Adrenal gland (tissue), 12 donors: Measurements from ENCODE around the gene GRIA1. TPM values are rescaled to one million over a fixed set of nuclear protein-coding genes. Genes with fewer than 3 reads are reported as not detected.
"Not testable (repeated sequence)": the region's sequence is repeated elsewhere in the genome, so short reads cannot be mapped to it uniquely, and the experiment has no call there.

Source experiments
- DNase-seq, 7 donors: peaks; one replicate each; pipeline ENCODE4 v3.0.0-alpha.2; 2019 to 2020
- H3K27ac ChIP-seq, 5 donors: fragments of 200-600 bp; sonication (generic) in 4 of 5; 1 replicate in 3 of 5; 2 replicates in 2 of 5; pipeline versions ENCODE4 v1.5.1 to v1.8.0; 2016 to 2020; ENCODE audit warnings: mild to moderate bottlenecking in 1 of 5
- H3K27me3 ChIP-seq: fragments of 200-600 bp; 2 replicates; pipeline ENCODE4 v1.8.0; 2021
- H3K36me3 ChIP-seq, 2 donors: fragments of 200-600 bp; replicated peaks in 1 of 2; 1 replicate in 1 of 2; 2 replicates in 1 of 2; pipeline versions ENCODE4 v1.5.1 to v1.8.0; 2018 to 2022
- H3K4me1 ChIP-seq, 2 donors: fragments of 200-600 bp; replicated peaks in 1 of 2; 1 replicate in 1 of 2; 2 replicates in 1 of 2; pipeline versions ENCODE4 v1.5.1 to v1.8.0; 2018 to 2021
- H3K4me3 ChIP-seq, 4 donors: fragments of 200-600 bp; sonication (generic) in 3 of 4; one replicate each; pipeline ENCODE4 v1.5.1; 2016 to 2018
- H3K9me3 ChIP-seq, 3 donors: fragments of 200-600 bp; sonication (generic) in 1 of 3; replicated peaks in 1 of 3; 1 replicate in 2 of 3; 2 replicates in 1 of 3; pipeline versions ENCODE4 v1.5.1 to v1.8.0; 2016 to 2021
- POLR2A ChIP-seq, 2 donors: fragments of 450-650 bp; IDR thresholded peaks; one replicate each; pipeline ENCODE4 v1.6.1; 2017; ENCODE audit warnings: antibody characterized with exemption in 2 of 2, mild to moderate bottlenecking in 2 of 2, moderate library complexity in 1 of 2
- WGBS, 4 donors: extraction: QIAGEN DNeasy Blood & Tissue Kit in 2 of 4; methylation state at CpG; one replicate each; pipeline versions ENCODE4 v1.1.5 to v1.1.7; 2013 to 2017; 5-methylcytosine and 5-hydroxymethylcytosine counted together
- intact Hi-C, 2 donors: fragments of 100-400 bp; cut with DNase I; formaldehyde crosslinking; loops; one replicate each; pipeline versions ENCODE4 v1.14.1 to v1.15.0; 2022 to 2023
- polyA plus RNA-seq, 3 donors: library from polyadenylated mRNA; stranded (reverse); fragments of 200-250 nt in 2 of 3; fragments of 350-450 nt in 1 of 3; fragmentation: Illumina TruSeq in 1 of 3; extraction: RNeasy Lipid Tissue Mini Kit (QIAGEN cat#74804) in 1 of 3; gene quantifications; one replicate each; pipeline ENCODE4 v1.2.3, GENCODE V29; 2013 to 2014
- total RNA-seq, 9 donors: library from RNA; depleted of rRNA in 4 of 9; stranded (reverse); fragments of >200 nt in 4 of 9; fragments of 120-200 nt in 1 of 9; fragmentation: NEBNext Ultra II Directional in 1 of 9; extraction: Animal tissue kit (Norgen Biotek cat#: 25700) in 1 of 9; gene quantifications; one replicate each; pipeline versions ENCODE4 v1.1.0 to v1.2.4, GENCODE V29; 2013 to 2023
- TF ChIP-seq, protein P1 (sequence below), 6 experiments: fragments of 450-650 bp in 4 of 6; fragments of 200-600 bp in 2 of 6; sonication (generic) in 1 of 6; IDR thresholded peaks; 1 replicate in 5 of 6; 2 replicates in 1 of 6; pipeline versions ENCODE4 v1.5.1 to v1.8.0; 2016 to 2021; ENCODE audit warnings: antibody characterized with exemption in 6 of 6, mild to moderate bottlenecking in 2 of 6, moderate library complexity in 1 of 6
- donor health status: healthy with polysubstance abuse.
- donor health status: Bipolar disorder and iron deficiency.
- donor health status: DM: yes; HTN: yes; CAD: no.
- donor health status: DM: no; HTN: no; CAD: no.
- donor health status: DM: no; HTN: no; CAD: no.
- donor health status: DM: yes; HTN: yes; CAD: no.

The GRIA1 gene
- total and polyA plus RNA-seq, 12 donors, result 0.12 to 2.3 (median 0.86) TPM

DNA sequence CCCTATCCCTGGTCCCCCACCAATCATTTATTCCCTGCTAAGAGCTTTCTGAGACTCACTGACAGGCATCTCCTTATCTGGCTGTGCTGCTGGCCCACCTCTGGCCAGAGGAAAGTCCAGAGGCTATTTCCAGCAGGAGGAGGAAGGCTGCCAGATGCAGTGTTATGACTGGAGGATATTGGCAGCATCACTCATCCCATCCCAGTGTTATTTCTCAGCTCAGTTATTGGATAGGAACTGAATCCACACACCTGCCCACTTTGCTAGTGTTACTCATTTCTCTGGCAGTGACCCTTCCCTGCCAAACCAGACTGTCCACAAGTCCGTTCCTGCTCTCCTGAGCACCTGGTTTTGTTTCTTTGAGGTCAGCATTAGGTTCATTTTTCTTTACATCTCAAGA is 228.2 kb downstream of the GRIA1 start:
- H3K9me3 ChIP-seq, result no peaks in the 10 kb centered on the region
- H3K27ac ChIP-seq, result no peak overlapping the region
- no peak for DNase-seq
- no peaks in the 10 kb centered on the region for H3K4me1 ChIP-seq
- WGBS, 4 donors, result 58 to 88% (median 69%) methylated on average over 1 of the region's 1 CpG
- H3K4me3 ChIP-seq, result no peak overlapping the region
- no peaks in the 10 kb centered on the region for H3K27me3 ChIP-seq
- H3K36me3 ChIP-seq, result no peaks in the 10 kb centered on the region
- intact Hi-C loops, result loop anchor here in 1 of 2 donors (10.0 kb wide), 1 partner anchor 224 kb away; the partner anchor contains the start of gene GRIA1
- TF ChIP-seq, protein P1, sequence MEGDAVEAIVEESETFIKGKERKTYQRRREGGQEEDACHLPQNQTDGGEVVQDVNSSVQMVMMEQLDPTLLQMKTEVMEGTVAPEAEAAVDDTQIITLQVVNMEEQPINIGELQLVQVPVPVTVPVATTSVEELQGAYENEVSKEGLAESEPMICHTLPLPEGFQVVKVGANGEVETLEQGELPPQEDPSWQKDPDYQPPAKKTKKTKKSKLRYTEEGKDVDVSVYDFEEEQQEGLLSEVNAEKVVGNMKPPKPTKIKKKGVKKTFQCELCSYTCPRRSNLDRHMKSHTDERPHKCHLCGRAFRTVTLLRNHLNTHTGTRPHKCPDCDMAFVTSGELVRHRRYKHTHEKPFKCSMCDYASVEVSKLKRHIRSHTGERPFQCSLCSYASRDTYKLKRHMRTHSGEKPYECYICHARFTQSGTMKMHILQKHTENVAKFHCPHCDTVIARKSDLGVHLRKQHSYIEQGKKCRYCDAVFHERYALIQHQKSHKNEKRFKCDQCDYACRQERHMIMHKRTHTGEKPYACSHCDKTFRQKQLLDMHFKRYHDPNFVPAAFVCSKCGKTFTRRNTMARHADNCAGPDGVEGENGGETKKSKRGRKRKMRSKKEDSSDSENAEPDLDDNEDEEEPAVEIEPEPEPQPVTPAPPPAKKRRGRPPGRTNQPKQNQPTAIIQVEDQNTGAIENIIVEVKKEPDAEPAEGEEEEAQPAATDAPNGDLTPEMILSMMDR (IDR thresholded peaks at IDR 0.05), result no peak
- TF ChIP-seq POLR2A (IDR thresholded peaks at IDR 0.05), result no peak

DNA sequence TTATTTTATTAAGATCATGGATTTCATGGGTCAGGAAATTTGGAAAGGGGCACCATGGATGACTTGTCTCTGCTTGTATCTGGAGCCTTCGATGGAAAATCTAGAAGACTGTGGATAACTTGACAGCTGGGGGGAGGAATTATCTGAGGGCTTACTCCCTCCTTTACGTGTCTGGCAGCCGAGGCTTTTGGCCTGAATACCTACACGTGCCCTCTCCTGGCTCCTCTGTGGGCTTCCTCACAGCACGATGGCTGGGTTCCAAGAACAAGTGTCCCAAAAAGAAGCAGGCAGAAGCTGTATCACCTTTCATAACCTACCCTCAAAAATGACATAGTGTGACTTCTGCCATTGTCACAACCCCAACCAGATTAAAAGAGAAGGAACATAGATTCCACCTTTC is 228.9 kb downstream of the GRIA1 start:
- no peak for DNase-seq
- Histone ChIP-seq H3K4me1 (no peaks in the 10 kb centered on the region), H3K36me3 (no peaks in the 10 kb centered on the region), H3K27ac (no peak overlapping the region), H3K27me3 (no peaks in the 10 kb centered on the region), H3K4me3 (no peak overlapping the region), H3K9me3 (no peaks in the 10 kb centered on the region)
- 79 to 89% (median 84%) methylated on average over 5 of the region's 5 CpGs for whole genome bisulfite sequencing, 4 donors
- no peak for TF ChIP-seq POLR2A (IDR thresholded peaks at IDR 0.05)
- TF ChIP-seq, protein P1 (IDR thresholded peaks at IDR 0.05), result no peak
- intact Hi-C loops, result loop anchor here in 1 of 2 donors (10.0 kb wide), 1 partner anchor 225 kb away; the partner anchor contains the start of gene GRIA1

DNA sequence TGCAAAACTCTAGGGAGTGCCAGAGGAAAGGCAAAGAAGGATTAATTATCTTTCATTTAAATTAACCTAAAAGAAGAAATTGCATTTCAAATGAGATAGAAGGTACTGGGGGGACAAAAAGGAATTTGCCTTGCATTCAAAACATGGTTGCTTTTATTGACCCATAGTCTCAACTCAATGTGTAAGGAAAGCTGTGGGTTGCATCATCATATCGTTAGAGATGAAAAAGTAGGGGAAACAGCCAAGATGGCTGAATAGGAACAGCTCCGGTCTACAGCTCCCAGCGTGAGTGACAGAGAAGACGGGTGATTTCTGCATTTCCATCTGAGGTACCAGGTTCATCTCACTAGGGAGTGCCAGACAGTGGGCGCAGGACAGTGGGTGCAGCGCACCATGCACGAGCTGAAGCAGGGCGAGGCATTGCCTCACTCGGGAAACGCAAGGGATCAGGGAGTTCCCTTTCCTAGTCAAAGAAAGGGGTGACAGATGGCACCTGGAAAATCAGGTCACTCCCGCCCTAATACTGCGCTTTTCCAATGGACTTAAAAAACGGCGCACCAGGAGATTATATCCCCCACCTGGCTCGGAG is 232.6 kb downstream of the GRIA1 start:
- WGBS, 4 donors, result 83 to 86% (median 85%) methylated on average over 10 to 15 of the region's 15 CpGs
- H3K36me3 ChIP-seq, result not testable (repeated sequence)

DNA sequence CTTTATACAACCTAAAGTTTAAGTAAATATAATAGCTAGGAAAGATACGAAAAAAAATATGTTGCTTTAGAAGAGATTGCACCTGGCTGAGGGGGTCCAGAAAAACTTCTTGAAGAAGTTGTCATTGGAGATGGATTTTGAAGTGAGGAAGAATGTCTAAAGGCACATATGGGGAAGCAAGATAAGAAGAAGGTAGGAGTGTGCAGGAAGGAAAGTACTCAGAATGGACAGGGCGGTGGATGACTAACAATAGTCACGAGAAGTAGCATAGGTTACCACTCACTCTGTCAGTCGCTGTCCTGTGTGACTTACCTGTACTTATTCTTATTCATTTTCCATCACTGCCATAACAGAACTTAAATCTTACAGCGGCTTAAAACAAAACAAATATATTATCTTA is 251.6 kb downstream of the GRIA1 start:
- Histone ChIP-seq H3K27ac (no peak overlapping the region), H3K4me1 (no peaks in the 10 kb centered on the region), H3K27me3 (no peaks in the 10 kb centered on the region), H3K9me3 (no peaks in the 10 kb centered on the region), H3K4me3 (no peak overlapping the region), H3K36me3 (no peaks in the 10 kb centered on the region)
- 59 to 70% (median 64%) methylated on average over 5 of the region's 5 CpGs for WGBS, 4 donors
- intact Hi-C loops, result no loop called here
- no peak for DNase-seq
- no peak for TF ChIP-seq POLR2A (IDR thresholded peaks at IDR 0.05)
- TF ChIP-seq, protein P1 (IDR thresholded peaks at IDR 0.05), result no peak

More for the DNA sequence above, 232.6 kb downstream of the GRIA1 start:
- intact Hi-C loops, H3K27me3 ChIP-seq, DNase-seq, H3K9me3 ChIP-seq, H3K4me3 ChIP-seq, H3K4me1 ChIP-seq, H3K27ac ChIP-seq: not testable (repeated sequence)

DNA sequence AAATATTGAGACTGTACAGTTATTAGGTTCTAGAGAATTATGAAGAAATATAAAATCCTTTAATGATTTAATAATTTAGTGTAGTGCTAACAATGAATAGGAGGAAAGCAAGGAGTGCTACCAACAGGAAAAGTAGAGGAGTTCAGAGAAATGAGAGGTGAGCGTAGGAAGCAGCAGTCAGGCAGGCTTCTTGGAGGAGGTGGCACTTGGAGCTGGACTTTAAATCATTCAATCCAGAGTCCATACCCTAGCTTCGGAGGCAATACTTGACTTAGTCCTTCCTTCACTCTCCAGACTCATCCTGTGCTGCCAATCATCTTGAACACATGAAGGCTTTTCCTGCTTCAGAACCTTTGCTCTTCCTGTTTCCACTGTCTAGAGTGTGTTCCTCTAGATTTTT is 254.3 kb downstream of the GRIA1 start:
- Histone ChIP-seq H3K4me3 (no peak overlapping the region), H3K9me3 (no peaks in the 10 kb centered on the region), H3K27ac (no peak overlapping the region), H3K27me3 (no peaks in the 10 kb centered on the region), H3K4me1 (no peaks in the 10 kb centered on the region), H3K36me3 (no peaks in the 10 kb centered on the region)
- DNase-seq, result no peak
- WGBS, 4 donors, result 68 to 84% (median 75%) methylated on average over 2 of the region's 2 CpGs
- no peak for TF ChIP-seq POLR2A (IDR thresholded peaks at IDR 0.05)
- TF ChIP-seq, protein P1 (IDR thresholded peaks at IDR 0.05), result no peak
- intact Hi-C loops, result no loop called here
